Esophagus squamous epithelium (tissue), 4 donors: ENCODE measurements around the gene VAV2.

Source experiments
- CTCF ChIP-seq, 6 experiments: fragments of 450-650 bp in 4 of 6; fragments of 200-600 bp in 2 of 6; sonication (generic) in 2 of 6; IDR thresholded peaks; one replicate each; pipeline ENCODE4 v1.5.1; 2016 to 2019; ENCODE audit warnings: antibody characterized with exemption in 6 of 6, mild to moderate bottlenecking in 4 of 6, moderate library complexity in 4 of 6
- POLR2A ChIP-seq, 4 donors: fragments of 450-650 bp; IDR thresholded peaks; one replicate each; pipeline ENCODE4 v1.6.1; 2017; ENCODE audit warnings: antibody characterized with exemption in 4 of 4, mild to moderate bottlenecking in 4 of 4, moderate library complexity in 3 of 4

- TF ChIP-seq CTCF (IDR thresholded peaks at IDR 0.05) (no peak), POLR2A (IDR thresholded peaks at IDR 0.05) (no peak)
Observed at GRCh38 chr9:133786371-133786753, 205.8 kb downstream of the VAV2 start.
